Fibroblast of skin of left quadriceps (primary cell): Measurements from ENCODE around the gene PTPN21.

Experiments used
- DNase-seq, 2 experiments: peaks; one replicate each; pipeline ENCODE4 v3.0.0-alpha.2; 2013; ENCODE audit warnings: low read depth in 2 of 2

The PTPN21 gene

DNA sequence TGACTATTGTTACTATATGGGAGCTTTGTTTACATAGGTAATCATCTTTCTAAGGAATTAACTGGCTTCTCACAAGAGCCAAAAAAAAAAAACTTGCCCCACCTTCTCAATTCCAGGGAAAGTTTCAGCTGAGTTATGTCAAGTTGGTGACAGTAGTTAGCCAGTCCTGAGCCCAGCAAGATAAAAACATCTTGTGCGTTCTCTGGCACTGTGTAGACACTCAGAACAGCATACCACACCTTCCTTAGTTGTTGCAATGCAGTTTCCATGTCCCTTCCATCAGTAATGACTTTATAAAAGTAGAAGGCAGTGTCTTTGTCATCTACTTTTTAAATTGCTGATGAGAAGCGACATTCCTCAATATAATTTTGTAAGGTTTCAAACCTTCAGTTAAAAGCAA, 50.2 kb downstream of the PTPN21 start:
- DNase-seq = no peak

DNA sequence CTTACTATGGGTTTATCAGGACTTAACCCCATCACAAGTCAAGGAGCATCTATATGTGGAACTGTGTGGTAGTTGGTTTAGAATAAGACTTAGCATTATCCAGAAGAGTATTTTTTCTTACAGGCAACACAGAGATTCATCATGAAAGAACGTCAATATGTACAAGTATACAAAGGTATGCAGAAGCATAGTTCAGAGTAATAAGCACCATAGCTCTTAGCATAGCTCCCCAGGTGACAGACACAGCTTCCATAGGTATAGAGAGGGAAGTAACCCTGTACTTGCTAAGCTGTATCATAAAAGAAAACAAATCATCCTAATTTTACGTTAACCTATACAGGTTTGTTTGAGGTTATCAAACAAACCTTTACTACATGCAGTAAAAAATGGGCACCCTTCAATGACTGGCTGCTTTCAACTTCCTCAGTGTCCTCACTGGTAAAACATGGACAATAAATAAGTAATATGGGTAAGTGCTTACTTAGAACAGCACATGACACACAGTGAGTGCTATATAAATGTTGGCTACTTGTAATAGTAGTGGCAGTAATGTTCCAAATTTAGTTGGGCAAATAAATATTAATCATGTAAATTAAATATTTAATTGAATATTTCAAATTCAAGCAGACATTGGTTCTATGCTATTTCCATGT, 50.9 kb downstream of the PTPN21 start:
- DNase-seq = no peak

DNA sequence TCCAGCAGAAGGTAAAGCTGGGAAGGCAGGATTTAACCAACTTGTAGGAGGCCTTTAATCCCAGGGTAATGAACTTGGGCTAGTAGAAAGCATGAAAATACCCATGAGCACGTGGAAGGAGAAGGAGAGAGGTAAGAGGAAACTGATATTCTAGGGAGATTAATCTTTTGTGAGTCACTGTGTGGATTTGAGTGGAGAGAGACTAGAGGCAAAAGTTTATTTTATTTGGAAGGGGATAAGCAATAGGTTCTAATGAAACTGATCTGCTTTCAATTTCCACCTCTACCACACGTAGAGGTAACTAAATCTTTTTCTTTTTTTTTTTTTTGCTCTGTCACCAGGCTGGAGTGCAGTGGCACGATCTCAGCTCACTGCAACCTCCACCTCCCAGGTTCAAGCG, 52.1 kb downstream of the PTPN21 start:
- DNase-seq = no peak

DNA sequence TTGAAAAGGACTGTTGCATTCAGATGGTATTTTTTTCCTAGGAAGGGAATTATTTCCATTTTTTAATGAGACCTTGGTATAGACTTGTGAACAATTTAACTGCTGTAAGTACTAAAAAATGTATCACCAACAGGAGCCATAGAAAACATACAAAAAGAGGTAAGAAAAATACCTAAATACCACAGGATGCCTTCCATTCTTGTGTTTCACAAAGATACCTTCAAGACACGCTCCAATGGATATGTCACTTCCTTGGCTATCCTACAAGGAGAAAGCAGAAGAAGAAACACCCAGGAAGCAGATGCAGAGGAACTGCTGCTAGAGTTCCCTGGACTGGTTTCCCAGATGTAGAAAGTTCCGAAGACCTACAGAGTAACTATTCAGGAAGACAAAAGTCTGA, 54.2 kb downstream of the PTPN21 start:
- no peak for DNase-seq

DNA sequence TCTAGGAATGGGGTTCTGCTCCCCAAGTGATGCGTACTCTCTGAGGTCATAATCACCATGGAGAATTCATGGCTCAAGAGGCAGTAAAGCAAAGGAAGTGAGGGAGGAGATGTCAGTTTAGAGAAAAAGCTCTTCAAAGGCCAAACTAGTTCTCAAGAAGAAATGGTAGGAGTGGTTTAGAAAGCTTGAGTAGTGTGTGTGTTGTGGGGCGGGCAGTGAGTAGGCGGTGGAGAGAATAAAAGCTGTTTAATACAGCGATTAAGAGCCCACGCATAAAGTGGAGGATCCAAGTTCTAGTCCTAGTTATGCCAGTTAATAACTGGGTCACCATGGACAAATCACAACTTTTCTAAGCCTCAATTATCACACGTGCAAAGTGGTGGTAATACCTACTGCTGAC, 55.6 kb downstream of the PTPN21 start:
- DNase-seq = no peak

DNA sequence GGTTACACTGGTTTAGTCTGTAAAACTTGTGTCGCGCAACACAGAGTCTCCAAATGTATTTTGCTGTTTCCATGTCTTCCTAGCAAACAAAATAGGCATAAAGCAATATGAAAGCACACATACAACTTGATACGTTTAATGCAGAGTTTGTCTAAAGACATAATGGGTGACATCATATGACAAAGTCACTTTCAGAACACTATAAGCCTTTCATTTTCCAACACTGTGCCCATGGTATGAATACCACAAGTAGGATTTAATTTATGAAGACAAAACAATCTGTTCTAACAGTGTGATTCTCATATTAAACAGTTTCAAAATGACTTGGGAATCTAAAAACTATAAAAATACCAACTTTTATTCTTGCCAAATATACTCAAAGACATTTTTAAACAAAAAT, 58.4 kb downstream of the PTPN21 start:
- no peak for DNase-seq

DNA sequence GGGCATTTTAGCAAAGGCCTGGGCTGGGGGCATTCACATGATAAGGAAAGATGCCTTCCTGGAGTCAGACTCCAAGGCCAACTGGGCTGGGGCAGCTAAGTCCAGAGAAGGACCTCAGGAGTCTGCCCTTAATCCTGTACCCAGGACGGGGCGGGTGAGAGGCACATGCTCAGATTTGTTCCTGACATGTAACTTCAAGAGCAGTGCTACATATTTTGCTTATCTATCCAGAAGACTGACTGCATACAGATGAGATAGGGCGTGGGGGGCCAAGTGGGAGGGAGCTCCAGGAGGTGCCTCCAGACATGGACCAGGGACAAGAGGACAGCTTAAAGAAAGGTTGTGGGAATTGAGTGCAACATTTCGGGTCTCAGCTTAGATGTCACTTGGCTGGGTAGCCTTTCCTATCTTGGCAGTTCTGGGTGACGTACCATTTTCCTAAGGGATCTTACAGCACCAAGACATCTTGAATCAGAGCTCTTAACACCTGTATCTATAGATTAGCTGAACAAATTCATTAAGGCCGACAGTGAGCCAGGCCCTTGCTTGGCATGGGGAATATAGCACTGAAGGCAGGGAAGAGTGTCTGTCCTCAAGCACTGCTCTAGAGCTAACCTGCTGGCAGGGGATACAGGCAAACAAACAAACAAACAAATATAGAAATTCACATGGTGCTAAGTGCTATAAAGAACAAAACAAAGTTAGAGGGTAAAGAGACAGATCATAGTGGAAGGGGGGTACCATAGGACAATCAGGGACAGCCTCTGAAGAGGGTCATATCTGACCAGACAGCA, 61.2 kb downstream of the PTPN21 start:
- DNase-seq = no peak

DNA sequence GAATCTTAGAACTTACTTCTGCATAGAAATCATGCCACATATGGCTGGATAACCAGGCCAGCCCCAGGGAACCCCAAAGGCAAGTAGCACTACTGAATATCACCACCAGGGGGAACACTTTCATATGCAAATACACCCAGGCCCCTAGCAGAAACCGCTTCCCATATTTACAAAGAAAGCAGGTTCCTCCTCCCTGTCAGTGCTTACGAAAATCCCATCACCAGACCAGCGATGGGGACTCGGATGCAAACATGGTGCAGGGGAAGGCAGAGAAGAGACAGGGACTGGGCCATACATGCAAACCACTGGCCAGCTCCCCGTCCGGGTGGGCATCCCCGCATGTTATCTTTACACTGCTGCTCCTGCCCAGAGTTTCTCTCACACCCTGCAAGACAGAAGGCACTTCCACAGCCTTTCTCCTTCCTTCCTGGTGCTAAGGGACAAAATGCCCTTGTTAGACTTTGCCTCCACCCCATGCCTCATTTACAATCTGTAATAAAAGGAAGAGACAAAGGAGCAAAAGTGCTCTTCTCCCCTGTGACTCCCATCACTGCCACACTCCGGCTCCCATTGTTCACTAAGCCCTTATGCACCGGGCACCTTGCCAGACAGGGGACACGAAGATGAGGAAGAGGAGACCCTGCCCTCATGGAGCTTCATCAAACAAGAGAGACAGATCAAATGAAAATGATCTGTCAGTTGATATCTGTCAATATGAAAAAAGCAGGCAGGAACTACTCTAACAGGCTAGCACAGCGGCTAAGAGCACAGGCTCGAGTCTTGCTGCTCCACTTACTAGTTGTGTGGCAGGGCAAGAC, 62.3 kb downstream of the PTPN21 start:
- peak; percentile 44 to 46 for DNase-seq

DNA sequence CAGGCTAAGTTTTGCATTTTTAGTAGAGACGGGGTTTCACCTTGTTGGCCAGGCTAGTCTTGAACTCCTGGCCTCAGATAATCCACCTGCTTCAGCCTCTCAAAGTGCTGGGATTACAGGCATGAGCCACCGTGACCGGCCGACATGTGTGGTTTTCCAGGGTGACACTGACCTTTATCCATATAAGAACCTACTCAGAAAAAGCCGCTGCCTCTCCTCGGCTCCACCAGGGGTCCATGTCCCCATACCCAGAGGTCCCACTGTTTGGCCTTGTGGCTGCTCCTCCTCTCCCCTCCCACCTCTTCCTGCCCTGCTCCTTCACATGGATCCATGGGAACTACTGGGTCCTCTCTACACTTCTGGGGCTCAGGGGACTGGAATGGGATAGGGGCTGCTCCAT, 64.6 kb downstream of the PTPN21 start:
- no peak for DNase-seq

DNA sequence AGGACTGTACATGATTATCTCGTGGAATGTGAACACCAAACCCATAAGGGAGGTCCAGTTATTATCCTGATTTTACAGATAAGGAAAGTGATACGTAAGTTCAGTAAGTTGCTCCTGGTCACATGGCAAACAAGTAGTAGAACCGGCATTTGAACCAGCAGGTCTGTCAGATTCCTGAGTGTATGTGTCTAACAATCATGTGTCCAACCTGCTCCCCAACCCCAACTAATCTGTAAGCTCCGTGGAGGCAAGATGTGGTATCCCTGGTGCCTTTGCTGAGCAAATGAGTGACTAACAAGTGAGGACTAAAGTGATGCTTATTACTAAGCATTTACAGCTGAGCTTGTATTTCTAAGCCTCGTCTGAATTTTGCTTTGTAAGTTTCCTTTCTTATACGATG, 65.9 kb downstream of the PTPN21 start:
- DNase-seq = no peak

DNA sequence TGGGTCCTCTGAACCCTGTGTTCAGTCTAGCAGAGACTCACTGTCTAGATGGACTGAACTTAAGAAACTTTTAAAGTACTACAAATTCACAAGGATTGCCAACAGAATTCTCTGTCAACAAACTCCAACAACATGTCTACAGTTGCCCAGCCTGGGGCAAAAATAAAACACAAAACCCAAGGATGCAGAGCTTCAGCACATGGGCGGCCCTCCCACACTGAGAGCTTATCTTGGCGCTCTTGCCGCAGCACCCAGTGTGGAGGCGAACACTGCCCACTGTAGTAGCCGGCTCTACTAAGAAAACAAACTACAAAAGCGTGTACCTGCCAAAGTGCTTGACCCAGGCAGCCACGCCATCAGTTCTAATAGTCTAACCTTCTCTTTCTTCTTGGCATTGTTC, 66.7 kb downstream of the PTPN21 start:
- DNase-seq = no peak

DNA sequence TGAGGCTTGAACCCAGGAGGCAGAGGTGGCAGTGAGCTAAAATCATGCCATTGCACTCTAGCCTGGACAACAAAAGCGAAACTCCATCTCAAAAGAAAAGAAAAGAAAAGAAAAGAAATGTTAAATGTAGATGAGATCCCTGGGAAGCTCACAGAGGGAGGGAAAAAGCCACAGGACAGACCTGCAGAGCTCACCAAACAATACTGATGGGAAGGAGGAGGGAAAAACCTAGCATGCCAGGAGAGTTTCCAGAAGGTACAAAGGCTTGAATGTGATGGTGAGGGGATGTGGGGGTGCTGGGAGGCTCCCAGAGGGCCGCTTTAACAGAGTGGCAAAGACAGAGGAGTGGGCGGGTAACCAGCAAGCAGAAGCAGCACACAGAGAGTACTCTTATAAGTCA, 72.3 kb downstream of the PTPN21 start:
- no peak for DNase-seq

DNA sequence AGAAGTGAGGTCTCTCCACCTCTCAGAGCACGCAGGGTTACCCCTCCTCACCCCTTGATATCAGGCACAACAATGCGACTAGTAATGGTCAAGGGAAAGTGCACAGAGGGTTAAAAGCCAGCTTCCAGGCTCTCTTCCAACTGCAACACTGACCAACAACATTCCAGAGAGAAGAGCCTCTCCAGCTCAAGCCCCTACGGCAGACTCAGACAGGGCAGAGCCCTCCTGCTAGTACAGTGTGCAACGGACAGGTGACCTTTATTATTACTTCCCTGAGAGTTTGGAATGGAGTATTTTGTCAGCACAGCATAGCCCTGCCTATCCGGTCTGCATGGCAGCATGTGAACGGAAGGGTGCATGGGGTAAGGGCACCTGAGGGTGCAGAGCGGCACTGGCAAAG, 73.0 kb downstream of the PTPN21 start:
- DNase-seq = no peak

DNA sequence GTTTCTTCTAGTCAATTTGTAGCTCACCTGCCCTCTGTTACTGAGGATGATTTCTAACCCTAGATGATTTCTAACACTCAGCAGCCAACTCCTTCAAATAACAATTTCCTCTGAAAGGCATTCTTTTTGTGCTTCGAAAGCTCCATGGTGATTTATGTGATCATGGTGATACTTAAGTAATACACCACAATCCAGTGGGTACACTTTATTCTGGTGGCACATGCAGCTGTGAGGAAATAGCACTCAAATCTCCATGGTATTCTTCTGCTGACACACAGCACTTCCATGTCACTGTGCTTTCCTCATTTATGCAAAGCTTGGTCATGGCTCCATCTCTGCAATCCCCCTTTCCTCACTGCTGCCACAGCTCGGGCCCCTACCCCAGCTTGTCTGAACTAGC, 73.7 kb downstream of the PTPN21 start:
- no peak for DNase-seq

DNA sequence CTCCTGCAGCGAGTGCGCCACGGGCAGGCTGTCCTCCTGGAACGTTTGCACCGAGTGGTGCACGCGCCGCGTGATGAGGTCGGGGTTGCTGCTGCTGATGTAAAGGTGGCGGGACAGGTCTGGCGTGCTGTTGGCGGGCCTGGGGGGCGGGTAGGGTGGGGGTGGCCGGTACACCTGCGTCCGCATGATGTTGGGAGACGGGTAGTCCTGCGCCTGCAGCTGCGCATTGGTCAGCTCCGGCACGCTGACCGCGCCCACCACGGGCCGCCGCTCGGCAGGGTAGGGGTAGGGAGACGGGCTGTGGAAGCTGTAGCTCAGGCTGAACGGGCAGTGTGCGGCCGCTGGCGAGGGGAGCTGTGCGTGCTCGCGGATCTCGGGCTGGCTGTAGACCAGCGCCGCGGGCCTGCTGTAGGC, 75.2 kb downstream of the PTPN21 start:
- DNase-seq = no peak

DNA sequence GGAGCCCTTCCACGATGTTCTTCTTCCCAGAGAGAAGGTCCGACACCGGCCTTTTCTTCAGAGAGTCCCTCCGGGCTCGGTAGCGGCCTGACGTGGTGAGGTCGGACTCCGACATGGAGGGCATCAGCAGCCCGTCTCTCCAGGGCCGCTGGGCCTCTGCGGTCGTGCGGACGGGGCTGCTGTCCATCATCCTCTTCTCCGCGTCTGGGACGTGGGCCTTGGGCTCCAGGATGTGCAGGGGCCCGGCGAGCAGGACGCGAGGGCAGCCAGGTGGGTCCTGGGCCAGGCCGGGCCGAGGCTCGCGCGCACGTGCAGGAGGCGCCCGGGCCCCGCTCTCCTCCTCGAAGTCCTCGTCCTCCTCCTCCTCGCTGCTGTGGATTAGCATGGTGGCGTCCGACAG, 75.9 kb downstream of the PTPN21 start:
- DNase-seq = no peak

DNA sequence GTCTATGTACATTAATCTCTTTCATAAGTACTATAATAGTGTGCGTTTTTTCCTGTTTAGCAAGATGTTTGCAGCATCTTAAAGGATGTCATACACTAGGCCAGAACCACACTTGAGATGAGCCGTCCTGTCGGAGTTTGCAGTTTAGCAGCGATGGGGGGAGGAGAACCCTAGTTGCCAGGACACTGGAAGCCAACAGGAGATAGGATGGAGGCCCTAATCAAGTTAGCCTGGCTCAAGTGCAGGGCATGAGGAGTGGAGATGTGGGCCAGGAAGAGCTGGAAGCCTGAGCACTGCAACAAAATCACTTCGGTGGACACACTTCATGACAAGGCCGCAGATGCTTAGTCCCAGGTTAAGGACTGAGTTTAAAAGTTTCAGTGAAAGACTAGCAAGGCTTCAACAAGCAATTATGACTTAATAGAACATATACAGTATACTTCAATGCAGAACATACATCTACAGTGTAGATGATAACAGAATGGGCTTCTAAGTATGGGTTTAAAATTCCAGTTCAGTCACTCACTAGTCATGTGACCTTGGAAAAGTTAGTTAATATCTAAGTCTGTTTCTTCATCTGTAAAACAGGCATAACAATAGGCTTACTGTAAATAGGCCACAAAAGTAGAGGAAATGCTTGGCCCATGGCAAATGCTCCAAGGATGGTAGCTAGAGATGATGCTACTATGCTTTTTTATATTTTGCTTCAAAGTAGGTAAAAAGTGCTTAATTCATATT, 77.1 kb downstream of the PTPN21 start:
- DNase-seq = no peak

DNA sequence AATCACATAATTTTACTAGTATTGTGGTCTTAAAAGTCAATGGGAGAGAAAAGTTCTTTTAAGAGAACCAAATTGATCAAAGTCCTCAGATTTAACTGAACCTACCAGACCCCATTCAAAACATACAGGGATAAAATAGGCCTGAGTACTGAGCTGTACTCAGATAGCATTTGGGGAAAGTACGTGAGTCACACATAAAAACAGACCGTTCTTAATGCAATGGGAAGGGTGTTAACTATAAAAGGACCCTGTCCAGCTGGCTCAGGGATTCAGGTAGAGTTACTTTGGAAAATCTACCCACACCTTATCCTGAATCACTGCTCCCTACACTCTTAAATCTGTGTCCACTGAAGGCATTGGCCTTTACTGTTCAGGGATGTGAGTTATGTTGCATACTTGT, 78.0 kb downstream of the PTPN21 start:
- no peak for DNase-seq

DNA sequence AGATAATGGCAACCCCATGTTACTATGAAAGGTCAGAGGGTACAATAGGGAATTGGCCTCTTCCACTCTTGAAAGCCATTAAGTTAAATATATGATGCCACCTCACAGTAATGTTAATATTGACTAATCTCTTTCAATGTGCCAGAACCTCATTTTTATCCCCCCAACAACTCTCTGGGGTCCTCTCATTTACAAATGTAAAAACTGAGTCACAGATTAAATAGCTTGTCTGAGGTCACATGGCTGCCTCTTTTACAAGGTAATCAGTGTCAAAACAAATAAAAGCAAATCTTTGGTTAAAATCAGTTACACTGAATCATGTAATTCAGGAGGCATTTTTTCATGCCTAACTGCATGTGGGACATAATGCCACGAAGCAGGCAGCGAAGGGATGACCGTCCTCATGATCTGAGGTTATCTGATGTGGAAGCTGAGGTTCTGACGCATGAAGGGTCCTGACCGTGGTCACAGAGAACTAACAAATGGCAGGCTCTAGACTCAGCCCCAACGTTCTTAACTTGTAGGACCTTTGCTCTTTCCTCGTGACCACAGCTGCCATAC, 78.5 kb downstream of the PTPN21 start:
- DNase-seq = no peak

DNA sequence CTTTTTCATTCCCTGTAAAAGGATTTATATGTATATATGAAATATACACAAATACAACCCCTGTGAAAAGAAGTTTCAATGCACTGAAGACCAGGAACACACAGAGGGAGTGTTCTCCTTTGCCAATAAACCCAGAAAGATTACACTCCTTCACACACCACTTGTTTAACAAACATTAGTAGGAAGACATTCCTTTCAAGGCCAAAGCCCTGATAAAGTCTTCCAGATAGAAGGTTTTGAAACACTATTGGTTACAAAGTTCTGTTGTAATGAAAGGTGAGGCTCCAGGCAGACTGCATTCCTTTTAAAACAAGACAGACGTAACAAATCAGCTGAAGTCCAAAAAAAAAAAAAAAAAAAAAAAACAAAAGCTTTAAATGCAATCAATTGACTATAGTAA, 81.0 kb downstream of the PTPN21 start:
- DNase-seq = no peak

DNA sequence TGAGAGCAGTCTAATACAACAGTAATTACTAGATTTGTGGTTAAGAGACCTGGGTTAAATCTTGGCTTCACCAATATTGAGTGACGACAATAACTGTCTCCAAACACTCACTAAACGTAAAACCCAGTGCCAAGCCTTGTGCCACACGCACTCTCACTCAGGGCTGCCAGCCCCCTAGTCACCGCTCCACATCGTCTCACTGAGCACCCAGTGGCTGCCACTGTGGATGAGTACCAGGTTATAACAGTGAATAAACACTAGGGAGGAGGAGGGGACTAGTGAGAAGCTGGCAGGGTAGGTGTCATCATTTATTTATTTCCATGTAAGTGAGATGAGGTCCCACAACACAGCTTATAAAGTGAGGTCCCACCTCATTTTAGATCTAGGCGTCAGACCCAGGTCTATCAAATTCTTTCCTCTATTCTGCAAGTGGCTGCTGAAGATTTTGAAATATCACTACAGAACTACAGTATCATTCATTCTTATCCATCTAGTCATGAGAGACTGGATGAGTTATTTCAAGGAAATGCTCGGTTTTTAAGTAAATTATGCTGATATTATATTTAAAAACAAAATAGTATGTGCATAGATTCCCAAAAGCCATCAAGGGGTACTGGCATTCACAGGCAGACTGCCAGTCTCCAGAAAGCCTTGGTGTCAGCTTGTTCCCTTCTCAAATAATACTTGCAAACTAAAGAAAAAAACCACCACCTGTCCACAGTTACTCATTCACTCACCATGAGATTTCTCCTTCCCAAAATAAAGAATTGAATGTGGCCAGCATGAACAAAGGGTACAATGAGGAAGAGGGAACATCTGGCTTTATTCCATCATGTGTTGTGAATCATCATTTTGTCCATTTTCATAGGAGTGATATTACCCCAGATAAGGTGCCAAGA, 84.0 kb downstream of the PTPN21 start:
- DNase-seq = no peak
